A673 (cell line): ENCODE data around the gene HMX1. TPM values are rescaled to one million over a fixed set of nuclear protein-coding genes. Genes with fewer than 3 reads are reported as not detected.

Experiments
- BruUV-seq: library from RNA; stranded (reverse); fragments of 400-500 nt; replicated peaks from 2 replicates; lab custom pipeline; 2021; lab: Mats Ljungman, UMichigan
- CTCF ChIA-PET: fragments of 300-600 bp; sonication (Branson Sonifier 250); formaldehyde crosslinking; loops from one replicate; lab custom pipeline; 2022; ENCODE audit warnings: antibody characterized with exemption; lab: Charles Lee
- POLR2A ChIA-PET: fragments of 300-600 bp; sonication (Branson Sonifier 250); formaldehyde crosslinking; loops from one replicate; lab custom pipeline; 2022; ENCODE audit warnings: antibody characterized with exemption; ENCODE audit not compliant: low non-redundant PET; lab: Charles Lee
- DNase-seq: peaks from one replicate; pipeline ENCODE4 v3.0.0-alpha.2; 2015; ENCODE audit warnings: low spot score
- H3K27ac ChIP-seq: fragments of 200-600 bp; sonication (generic); 2 replicates; pipeline ENCODE4 v1.5.1; 2016; ENCODE audit warnings: mixed run types, low read depth, mild to moderate bottlenecking, mixed read lengths, antibody characterized with exemption, low read length; ENCODE audit not compliant: poor library complexity, severe bottlenecking
- H3K27me3 ChIP-seq: fragments of 200-600 bp; sonication (generic); replicated peaks from 2 replicates; pipeline ENCODE4 v1.6.1; 2017; ENCODE audit warnings: mixed run types, low read depth, mild to moderate bottlenecking, mixed read lengths, antibody characterized with exemption, low read length; ENCODE audit not compliant: insufficient read depth, poor library complexity
- H3K36me3 ChIP-seq: fragments of 200-600 bp; sonication (generic); 2 replicates; pipeline ENCODE4 v1.6.1; 2016; ENCODE audit warnings: mixed run types, mild to moderate bottlenecking, mixed read lengths, antibody characterized with exemption, low read length; ENCODE audit not compliant: insufficient read depth, poor library complexity, severe bottlenecking
- H3K4me1 ChIP-seq: fragments of 200-600 bp; sonication (generic); 2 replicates; pipeline ENCODE4 v1.6.1; 2017; ENCODE audit warnings: mixed run types, mild to moderate bottlenecking, mixed read lengths, antibody characterized with exemption, low read length; ENCODE audit not compliant: insufficient read depth, poor library complexity, severe bottlenecking
- H3K4me3 ChIP-seq: fragments of 200-600 bp; sonication (generic); 2 replicates; pipeline ENCODE4 v1.5.1; 2016; ENCODE audit warnings: low read depth, mixed run types, mild to moderate bottlenecking, mixed read lengths, low read length; ENCODE audit not compliant: poor library complexity, severe bottlenecking
- H3K9me3 ChIP-seq: fragments of 200-600 bp; sonication (generic); 2 replicates; pipeline ENCODE4 v1.6.1; 2016; ENCODE audit warnings: mixed run types, low read depth, mild to moderate bottlenecking, mixed read lengths, antibody characterized with exemption, low read length; ENCODE audit not compliant: poor library complexity, severe bottlenecking
- CTCF ChIP-seq: fragments of 300-800, 200-600 bp; sonication (generic); conservative IDR thresholded peaks from 2 replicates; pipeline ENCODE4 v1.5.1; 2017; ENCODE audit warnings: low read depth, mild to moderate bottlenecking, antibody characterized with exemption, low read length, moderate library complexity, mixed read lengths
- EZH2 ChIP-seq: fragments of 200-600 bp; sonication (generic); IDR thresholded peaks from 2 replicates; pipeline ENCODE4 v1.6.1; 2017; ENCODE audit warnings: borderline replicate concordance, low read depth, mild to moderate bottlenecking, mixed read lengths, antibody characterized with exemption, low read length; ENCODE audit not compliant: poor library complexity, severe bottlenecking
- intact Hi-C: fragments of 100-400 bp; cut with micrococcal nuclease; formaldehyde crosslinking; loops from one replicate; pipeline ENCODE4 v1.10.0; 2022; ENCODE audit not compliant: unreplicated experiment
- total RNA-seq: library from RNA; stranded (reverse); gene quantifications from 2 replicates; pipeline ENCODE4 v1.2.3, GENCODE V29; 2021

The HMX1 gene
- total RNA-seq, 1 experiment from 2014 or later: 0.26 TPM

- no TSS peak for BruUV-seq
- TF ChIP-seq EZH2: no peak
- no peaks in the 10 kb centered on the region for H3K36me3 ChIP-seq
- peaks cover 18% of the 10 kb centered on the region for H3K9me3 ChIP-seq
- peaks cover 28% of the 10 kb centered on the region for H3K27me3 ChIP-seq
- H3K4me3 ChIP-seq: no peak overlapping the region
- H3K4me1 ChIP-seq: no peaks in the 10 kb centered on the region
- ChIA-PET CTCF (no interaction called here), POLR2A (no interaction called here)
- intact Hi-C loops: no loop called here
- no peak overlapping the region for H3K27ac ChIP-seq
- DNase-seq: no peak
Observed at GRCh38 chr4:8904666-8905065, 33.0 kb upstream of the HMX1 start.

GRCh38 chr4:8904041-8904501 is 32.4 kb upstream of the HMX1 start:
- CTCF ChIA-PET: no interaction called here
- Histone ChIP-seq H3K4me1 (no peaks in the 10 kb centered on the region), H3K9me3 (peaks cover 18% of the 10 kb centered on the region), H3K36me3 (no peaks in the 10 kb centered on the region), H3K27me3 (peaks cover 24% of the 10 kb centered on the region), H3K27ac (no peak overlapping the region), H3K4me3 (no peak overlapping the region)
- TF ChIP-seq EZH2 (no peak), CTCF (no peak)
- no TSS peak for BruUV-seq
- intact Hi-C loops: no loop called here
- no peak for DNase-seq
- POLR2A ChIA-PET: no interaction called here

GRCh38 chr4:8901335-8901734 is 29.7 kb upstream of the HMX1 start:
- Histone ChIP-seq H3K4me3 (no peak overlapping the region), H3K27ac (no peak overlapping the region), H3K27me3 (peaks cover 26% of the 10 kb centered on the region), H3K9me3 (peaks cover 18% of the 10 kb centered on the region), H3K4me1 (no peaks in the 10 kb centered on the region), H3K36me3 (no peaks in the 10 kb centered on the region)
- BruUV-seq: no TSS peak
- ChIA-PET CTCF (no interaction called here), POLR2A (no interaction called here)
- intact Hi-C loops: no loop called here
- TF ChIP-seq CTCF: no peak
- TF ChIP-seq EZH2: no peak
- no peak for DNase-seq

- Histone ChIP-seq H3K9me3 (peaks cover 18% of the 10 kb centered on the region), H3K4me1 (no peaks in the 10 kb centered on the region), H3K4me3 (no peak overlapping the region), H3K27me3 (peaks cover 32% of the 10 kb centered on the region), H3K36me3 (no peaks in the 10 kb centered on the region), H3K27ac (no peak overlapping the region)
- TF ChIP-seq EZH2 (no peak), CTCF (no peak)
- CTCF ChIA-PET: no interaction called here
- BruUV-seq: no TSS peak
- no peak for DNase-seq
- intact Hi-C loops: no loop called here
- POLR2A ChIA-PET: no interaction called here
Observed at GRCh38 chr4:8900588-8900987, 28.9 kb upstream of the HMX1 start.
